SK-N-SH (cell line): ENCODE results near the gene SMCO2.
A peak's percentile ranks its signal among the peaks of the same experiment; 100 is the strongest.

Experiments used
- CTCF ChIP-seq: fragments of 200-600 bp; sonication (generic); IDR thresholded peaks from 2 replicates; pipeline ENCODE4 v1.6.1; 2017; ENCODE audit warnings: antibody characterized with exemption, mild to moderate bottlenecking, moderate library complexity
- EP300 ChIP-seq, 2 experiments: IDR thresholded peaks; 2 replicates each; pipeline versions ENCODE4 v1.4.0 to v1.6.1; 2012; ENCODE audit warnings: borderline replicate concordance in 1 of 2, low read depth in 1 of 2, low read length in 1 of 2
- EZH2phosphoT487 ChIP-seq: fragments of 200-600 bp; sonication (generic); IDR thresholded peaks from 2 replicates; pipeline ENCODE4 v1.6.1; 2017; ENCODE audit warnings: low read depth, mixed run types, mild to moderate bottlenecking, antibody characterized with exemption, moderate library complexity, borderline replicate concordance
- FOXM1 ChIP-seq: IDR thresholded peaks from 2 replicates; pipeline ENCODE4 v1.4.0; 2012; ENCODE audit warnings: low read depth, mild to moderate bottlenecking
- GATA2 ChIP-seq: sonication (generic); formaldehyde crosslinking; IDR thresholded peaks from 2 replicates; pipeline ENCODE4 v1.5.0; 2020; ENCODE audit warnings: mild to moderate bottlenecking, missing genetic modification reagents
- TAF1 ChIP-seq: IDR thresholded peaks from 2 replicates; pipeline ENCODE4 v1.6.1; 2012; ENCODE audit warnings: low read depth, mild to moderate bottlenecking, low read length, moderate library complexity, borderline replicate concordance
- TCF12 ChIP-seq: IDR thresholded peaks from 2 replicates; pipeline ENCODE4 v1.4.0; 2012
- TF ChIP-seq, protein P1 (sequence below): fragments of 150-350 bp; IDR thresholded peaks from 2 replicates; pipeline ENCODE4 v1.6.1; 2017; ENCODE audit warnings: antibody characterized with exemption, low read length, low read depth, borderline replicate concordance

DNA sequence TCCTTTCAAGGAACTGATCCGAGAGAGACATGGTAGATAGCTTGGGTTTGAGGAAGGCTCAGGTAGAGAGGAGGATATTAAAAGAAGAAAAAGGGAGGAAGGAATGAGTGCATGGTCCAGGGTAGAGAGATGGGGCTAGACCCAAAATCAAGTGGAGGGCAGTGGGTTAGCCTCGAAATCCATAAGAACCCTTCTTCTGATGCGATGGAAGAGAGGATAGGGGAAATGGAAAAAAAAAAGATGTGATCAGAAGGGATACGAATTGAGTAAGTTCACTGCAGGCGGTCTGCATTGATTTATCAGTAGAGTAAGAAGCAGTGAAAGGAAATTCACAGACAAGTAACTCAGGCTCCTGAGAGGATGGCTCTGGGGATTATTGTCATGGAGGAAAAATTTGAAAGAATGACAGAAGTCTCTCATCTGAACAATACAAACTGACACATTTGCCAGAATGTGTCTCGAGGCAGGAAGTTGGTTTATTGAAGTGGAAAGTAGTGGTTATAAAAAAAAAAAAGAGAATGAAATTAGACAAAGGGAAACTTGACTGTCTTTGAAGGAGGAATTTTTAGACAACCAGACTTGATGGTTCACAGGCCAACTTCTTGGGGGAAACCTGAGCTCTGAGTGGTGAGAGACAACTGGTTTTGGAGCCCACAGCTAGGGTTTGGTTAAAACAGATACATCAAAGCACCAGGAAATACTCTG, 87.7 kb downstream of the SMCO2 start:
- TF ChIP-seq EP300 (IDR thresholded peaks at IDR 0.05; ENCODE audit: borderline replicate concordance in 1 of 2, low read depth in 1 of 2, low read length in 1 of 2): no peak
- no peak for TF ChIP-seq CTCF
- no peak for TF ChIP-seq GATA2
- TF ChIP-seq EZH2phosphoT487: no peak
- no peak for TF ChIP-seq FOXM1
- peak; percentile 46 for TF ChIP-seq TCF12
- TF ChIP-seq, protein P1, sequence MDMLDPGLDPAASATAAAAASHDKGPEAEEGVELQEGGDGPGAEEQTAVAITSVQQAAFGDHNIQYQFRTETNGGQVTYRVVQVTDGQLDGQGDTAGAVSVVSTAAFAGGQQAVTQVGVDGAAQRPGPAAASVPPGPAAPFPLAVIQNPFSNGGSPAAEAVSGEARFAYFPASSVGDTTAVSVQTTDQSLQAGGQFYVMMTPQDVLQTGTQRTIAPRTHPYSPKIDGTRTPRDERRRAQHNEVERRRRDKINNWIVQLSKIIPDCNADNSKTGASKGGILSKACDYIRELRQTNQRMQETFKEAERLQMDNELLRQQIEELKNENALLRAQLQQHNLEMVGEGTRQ: no peak
- TF ChIP-seq TAF1: no peak
